Immature natural killer cell (primary cell): ENCODE results near the gene LRRC3. TPM values are rescaled to one million over a fixed set of nuclear protein-coding genes. Genes with fewer than 3 reads are reported as not detected.

Experiments used
- DNase-seq, 3 donors: peaks; one replicate each; pipeline ENCODE4 v3.0.0; 2022; ENCODE audit warnings: mixed read lengths in 1 of 3
- H3K27ac Mint-ChIP-seq, 6 donors: one replicate each; pipeline ENCODE4 v1.8.0; 2020; ENCODE audit warnings: mixed read lengths in 6 of 6, mild to moderate bottlenecking in 5 of 6, inconsistent platforms in 4 of 6, moderate library complexity in 3 of 6
- H3K27me3 Mint-ChIP-seq, 3 donors: one replicate each; pipeline ENCODE4 v1.8.0; 2020 to 2021; ENCODE audit warnings: low read depth in 3 of 3, mild to moderate bottlenecking in 3 of 3, mixed read lengths in 3 of 3, moderate library complexity in 3 of 3, inconsistent platforms in 1 of 3
- H3K36me3 Mint-ChIP-seq, 3 donors: one replicate each; pipeline ENCODE4 v1.8.0; 2020; ENCODE audit warnings: mixed read lengths in 3 of 3, inconsistent platforms in 2 of 3, mild to moderate bottlenecking in 2 of 3
- H3K4me1 Mint-ChIP-seq, 2 donors: one replicate each; pipeline ENCODE4 v1.8.0; 2020; ENCODE audit warnings: inconsistent platforms in 2 of 2, mild to moderate bottlenecking in 2 of 2, mixed read lengths in 2 of 2, moderate library complexity in 1 of 2
- H3K4me3 Mint-ChIP-seq, 5 donors: one replicate each; pipeline ENCODE4 v1.8.0; 2020; ENCODE audit warnings: mild to moderate bottlenecking in 5 of 5, mixed read lengths in 5 of 5, inconsistent platforms in 3 of 5, moderate library complexity in 3 of 5
- H3K9me3 Mint-ChIP-seq, 6 donors: one replicate each; pipeline ENCODE4 v1.8.0; 2020; ENCODE audit warnings: mild to moderate bottlenecking in 6 of 6, mixed read lengths in 6 of 6, inconsistent platforms in 4 of 6, moderate library complexity in 3 of 6
- polyA plus RNA-seq, 3 donors: library from polyadenylated mRNA; unstranded; fragments of 300-500 nt; fragmentation: Illumina TruSeq; gene quantifications; one replicate each; pipeline ENCODE4 v1.2.3, GENCODE V29; 2021

The LRRC3 gene
- polyA plus RNA-seq, 3 donors from 2014 or later, result 0.29 TPM; not detected in 2

GRCh38 chr21:44510508-44511218, 55.4 kb downstream of the LRRC3 start:
- Mint-ChIP-seq H3K4me3 (no peak overlapping the region), H3K27me3 (peaks cover 0 to 3% (median 2%) of the 10 kb centered on the region in 3 donors), H3K27ac (no peak overlapping the region), H3K36me3 (no peaks in the 10 kb centered on the region), H3K4me1 (peaks cover 0 to 3% of the 10 kb centered on the region in 2 donors), H3K9me3 (no peaks in the 10 kb centered on the region)
- peak; percentile 68 to 79 (median 75) for DNase-seq

GRCh38 chr21:44511219-44511937, 56.1 kb downstream of the LRRC3 start:
- peaks cover 0 to 5% (median 2%) of the 10 kb centered on the region in 3 donors for H3K27me3 Mint-ChIP-seq
- no peak for DNase-seq
- H3K27ac Mint-ChIP-seq, result no peak overlapping the region
- no peaks in the 10 kb centered on the region for H3K36me3 Mint-ChIP-seq
- no peaks in the 10 kb centered on the region for H3K9me3 Mint-ChIP-seq
- H3K4me1 Mint-ChIP-seq, result peaks cover 0 to 3% of the 10 kb centered on the region in 2 donors
- H3K4me3 Mint-ChIP-seq, result no peak overlapping the region

Other genes starting within 250 kb of the LRRC3 start
- not detected for gene ICOSLG, start 214.6 kb upstream of the LRRC3 start, polyA plus RNA-seq
- not detected for gene DNMT3L, start 193.6 kb upstream of the LRRC3 start, polyA plus RNA-seq
- not detected for gene AIRE, start 169.6 kb upstream of the LRRC3 start, polyA plus RNA-seq
- 10 to 100 TPM; 57.9 to 88.8 (median 84.6) TPM for gene PFKL, start 155.5 kb upstream of the LRRC3 start, polyA plus RNA-seq
- gene CFAP410, start 116.1 kb upstream of the LRRC3 start, polyA plus RNA-seq, result 10 to 100 TPM; 30.0 to 36.4 (median 31.6) TPM
- gene TRPM2, start 101.9 kb upstream of the LRRC3 start, polyA plus RNA-seq, result 10 to 100 TPM in 1 of 3 donors, 1 to 10 TPM in 2; 3.0 to 11.1 (median 4.4) TPM
- not detected for gene KRTAP10-1, start 84.7 kb downstream of the LRRC3 start, polyA plus RNA-seq
- not detected for gene KRTAP10-2, start 96.0 kb downstream of the LRRC3 start, polyA plus RNA-seq
- gene KRTAP10-3, start 103.3 kb downstream of the LRRC3 start, polyA plus RNA-seq, result not detected
- gene KRTAP10-4, start 118.2 kb downstream of the LRRC3 start, polyA plus RNA-seq, result not detected
- not detected for gene KRTAP10-5, start 125.1 kb downstream of the LRRC3 start, polyA plus RNA-seq
- gene KRTAP10-6, start 137.0 kb downstream of the LRRC3 start, polyA plus RNA-seq, result not detected
- not detected for gene KRTAP10-7, start 145.1 kb downstream of the LRRC3 start, polyA plus RNA-seq
- gene KRTAP10-8, start 156.6 kb downstream of the LRRC3 start, polyA plus RNA-seq, result not detected
- not detected for gene KRTAP10-9, start 171.6 kb downstream of the LRRC3 start, polyA plus RNA-seq
- not detected for gene KRTAP10-10, start 181.8 kb downstream of the LRRC3 start, polyA plus RNA-seq
- gene KRTAP10-11, start 190.9 kb downstream of the LRRC3 start, polyA plus RNA-seq, result not detected
- gene KRTAP12-4, start 199.1 kb downstream of the LRRC3 start, polyA plus RNA-seq, result not detected
- gene KRTAP12-3, start 202.4 kb downstream of the LRRC3 start, polyA plus RNA-seq, result 1 to 10 TPM in 1 of 3 donors, not detected in 2; 1.3 TPM
- gene KRTAP12-2, start 211.4 kb downstream of the LRRC3 start, polyA plus RNA-seq, result not detected
- gene KRTAP12-1, start 226.7 kb downstream of the LRRC3 start, polyA plus RNA-seq, result not detected
- gene KRTAP10-12, start 241.7 kb downstream of the LRRC3 start, polyA plus RNA-seq, result not detected